Stomach (tissue), 9 donors: ENCODE measurements around the gene FARP2. TPM values are rescaled to one million over a fixed set of nuclear protein-coding genes. Genes with fewer than 3 reads are reported as not detected.
A peak's percentile ranks its signal among the peaks of the same experiment; 100 is the strongest.

Experiments
- DNase-seq, 2 donors: peaks; one replicate each; pipeline versions ENCODE4 v3.0.0 to v3.0.0-alpha.2; 2013 to 2019
- H3K27ac ChIP-seq, 5 donors: fragments of 200-600 bp in 4 of 5; sonication (generic) in 4 of 5; one replicate each; pipeline ENCODE4 v1.5.1; 2013 to 2019; ENCODE audit warnings: mild to moderate bottlenecking in 1 of 5, moderate library complexity in 1 of 5
- H3K27me3 ChIP-seq, 3 donors: fragments of 200-600 bp; sonication (generic); one replicate each; pipeline ENCODE4 v1.5.1; 2017 to 2019; ENCODE audit warnings: mixed run types in 1 of 3
- H3K36me3 ChIP-seq, 4 donors: fragments of 200-600 bp; sonication (generic); 1 replicate in 3 of 4; 2 replicates in 1 of 4; pipeline ENCODE4 v1.5.1; 2016 to 2019
- H3K4me1 ChIP-seq, 4 donors: fragments of 200-600 bp; sonication (generic); one replicate each; pipeline ENCODE4 v1.5.1; 2016 to 2019
- H3K4me3 ChIP-seq, 4 donors: fragments of 200-600 bp; sonication (generic) in 3 of 4; one replicate each; pipeline ENCODE4 v1.5.1; 2016 to 2019; ENCODE audit warnings: mild to moderate bottlenecking in 1 of 4
- H3K9me3 ChIP-seq, 4 donors: fragments of 200-600 bp; sonication (generic); one replicate each; pipeline ENCODE4 v1.5.1; 2016 to 2019
- CTCF ChIP-seq, 7 experiments: fragments of 450-650 bp in 4 of 7; fragments of 200-600 bp in 3 of 7; sonication (generic) in 3 of 7; IDR thresholded peaks; one replicate each; pipeline ENCODE4 v1.5.1; 2016 to 2019; ENCODE audit warnings: antibody characterized with exemption in 7 of 7, control low read depth in 2 of 7, mild to moderate bottlenecking in 1 of 7
- EP300 ChIP-seq: sonication (generic); formaldehyde crosslinking; IDR thresholded peaks from one replicate; pipeline ENCODE4 v1.6.1; 2017; ENCODE audit warnings: antibody characterized with exemption
- POLR2A ChIP-seq, 4 donors: fragments of 450-650 bp; IDR thresholded peaks; one replicate each; pipeline ENCODE4 v1.6.1; 2016; ENCODE audit warnings: antibody characterized with exemption in 4 of 4, control low read depth in 2 of 4, mild to moderate bottlenecking in 1 of 4, moderate library complexity in 1 of 4
- POLR2AphosphoS5 ChIP-seq, 3 donors: sonication (generic); formaldehyde crosslinking; IDR thresholded peaks; one replicate each; pipeline ENCODE4 v1.6.1; 2016; ENCODE audit warnings: antibody characterized with exemption in 3 of 3
- WGBS, 5 donors: extraction: QIAGEN DNeasy Blood & Tissue Kit in 3 of 5; methylation state at CpG; one replicate each; pipeline versions ENCODE4 v1.1.5 to v1.1.7; 2013 to 2018; 5-methylcytosine and 5-hydroxymethylcytosine counted together
- intact Hi-C: fragments of 100-400 bp; cut with DNase I; formaldehyde crosslinking; loops from one replicate; pipeline ENCODE4 v1.15.1; 2023; ENCODE audit warnings: low total_unique reads
- polyA plus RNA-seq, 3 donors: library from polyadenylated mRNA; stranded (reverse); fragments of 200-250 nt; gene quantifications; one replicate each; pipeline ENCODE4 v1.2.3, GENCODE V29; 2013
- total RNA-seq, 5 donors: library from RNA; depleted of rRNA; stranded (reverse); fragments of >200 nt; gene quantifications; one replicate each; pipeline versions ENCODE4 v1.1.0 to v1.2.3, GENCODE V29; 2014 to 2016
- donor health status: healthy with polysubstance abuse.
- donor health status: Bipolar disorder and iron deficiency.
- donor health status: healthy.

Gene FARP2
- total and polyA plus RNA-seq, 8 donors: 15.8 to 260 (median 69.1) TPM

- no peaks in the 10 kb centered on the region for H3K9me3 ChIP-seq
- no peak for TF ChIP-seq POLR2A (IDR thresholded peaks at IDR 0.05)
- no peak for TF ChIP-seq CTCF (IDR thresholded peaks at IDR 0.05)
- no peak for TF ChIP-seq EP300
- TF ChIP-seq POLR2AphosphoS5 (IDR thresholded peaks at IDR 0.05): no peak
- H3K27ac ChIP-seq: no peak overlapping the region
- peaks cover 15 to 22% (median 19%) of the 10 kb centered on the region in 4 donors for H3K4me1 ChIP-seq
- H3K27me3 ChIP-seq: peaks cover 7 to 45% (median 17%) of the 10 kb centered on the region in 3 donors
- intact Hi-C loops: no loop called here
- no peak for DNase-seq
- H3K4me3 ChIP-seq: no peak overlapping the region
- WGBS, 5 donors: 86 to 91% (median 90%) methylated on average over 15 of the region's 15 CpGs
- H3K36me3 ChIP-seq: no peaks in the 10 kb centered on the region
Measured at GRCh38 chr2:241538838-241539615, 182.9 kb downstream of the FARP2 start.

GRCh38 chr2:241539616-241540374 lies 183.7 kb downstream of the FARP2 start:
- Histone ChIP-seq H3K27ac (peak overlapping the region in 1 of 5 donors; percentile 69), H3K9me3 (no peaks in the 10 kb centered on the region), H3K4me1 (peaks cover 15 to 22% (median 19%) of the 10 kb centered on the region in 4 donors), H3K36me3 (no peaks in the 10 kb centered on the region), H3K4me3 (no peak overlapping the region), H3K27me3 (peaks cover 7 to 45% (median 17%) of the 10 kb centered on the region in 3 donors)
- TF ChIP-seq EP300 (no peak), POLR2A (IDR thresholded peaks at IDR 0.05) (no peak), CTCF (IDR thresholded peaks at IDR 0.05) (no peak), POLR2AphosphoS5 (IDR thresholded peaks at IDR 0.05) (no peak)
- DNase-seq: no peak
- intact Hi-C loops: no loop called here
- WGBS, 5 donors: 92 to 97% (median 95%) methylated on average over 6 to 11 of the region's 11 CpGs

- peak overlapping the region in 1 of 5 donors; percentile 69 for H3K27ac ChIP-seq
- peak in 1 of 2 donors; percentile 54 for DNase-seq
- intact Hi-C loops: no loop called here
- no peak for TF ChIP-seq CTCF (IDR thresholded peaks at IDR 0.05)
- no peak for TF ChIP-seq EP300
- TF ChIP-seq POLR2AphosphoS5 (IDR thresholded peaks at IDR 0.05): no peak
- no peak for TF ChIP-seq POLR2A (IDR thresholded peaks at IDR 0.05)
- WGBS, 5 donors: 38 to 58% (median 48%) methylated on average over 10 of the region's 10 CpGs
- H3K4me3 ChIP-seq: peak overlapping the region; percentile 39 to 58 (median 48)
- peaks cover 7 to 45% (median 17%) of the 10 kb centered on the region in 3 donors for H3K27me3 ChIP-seq
- no peaks in the 10 kb centered on the region for H3K36me3 ChIP-seq
- H3K9me3 ChIP-seq: no peaks in the 10 kb centered on the region
- H3K4me1 ChIP-seq: peaks cover 15 to 26% (median 19%) of the 10 kb centered on the region in 4 donors
Measured at GRCh38 chr2:241540401-241540770, 184.3 kb downstream of the FARP2 start.

- TF ChIP-seq POLR2AphosphoS5 (IDR thresholded peaks at IDR 0.05) (no peak), EP300 (no peak), CTCF (IDR thresholded peaks at IDR 0.05) (no peak), POLR2A (IDR thresholded peaks at IDR 0.05) (no peak)
- Histone ChIP-seq H3K36me3 (no peaks in the 10 kb centered on the region), H3K27ac (peak overlapping the region in 2 of 5 donors; percentile 13 to 69), H3K4me1 (peaks cover 15 to 26% (median 19%) of the 10 kb centered on the region in 4 donors), H3K4me3 (peak overlapping the region; percentile 39 to 58 (median 48)), H3K27me3 (peaks cover 7 to 45% (median 17%) of the 10 kb centered on the region in 3 donors), H3K9me3 (no peaks in the 10 kb centered on the region)
- intact Hi-C loops: no loop called here
- WGBS, 5 donors: 6 to 14% (median 10%) methylated on average over 47 to 68 of the region's 68 CpGs
- DNase-seq: peak; percentile 74 to 81
Measured at GRCh38 chr2:241540771-241541561, 184.9 kb downstream of the FARP2 start.
